Iris pigment epithelial cell (primary cell): ENCODE data around the gene RBM15.

Experiments
- DNase-seq: peaks from one replicate; pipeline ENCODE4 v3.0.0-alpha.2; 2011; ENCODE audit warnings: low read depth

The RBM15 gene

GRCh38 chr1:110355321-110355720, 16.1 kb downstream of the RBM15 start:
- DNase-seq = no peak

- no peak for DNase-seq
Measured at GRCh38 chr1:110356379-110356778, 17.2 kb downstream of the RBM15 start.

GRCh38 chr1:110360431-110360830, 21.3 kb downstream of the RBM15 start:
- peak; percentile 36 for DNase-seq

GRCh38 chr1:110361856-110362255, 22.7 kb downstream of the RBM15 start:
- no peak for DNase-seq

GRCh38 chr1:110364221-110364620, 25.0 kb downstream of the RBM15 start:
- no peak for DNase-seq

- DNase-seq = peak; percentile 82
Measured at GRCh38 chr1:110370827-110371226, 31.6 kb downstream of the RBM15 start.

GRCh38 chr1:110375490-110375889, 36.3 kb downstream of the RBM15 start:
- peak; percentile 53 for DNase-seq

GRCh38 chr1:110380672-110381283, 41.6 kb downstream of the RBM15 start:
- DNase-seq = peak; percentile 95

- peak; percentile 16 for DNase-seq
Measured at GRCh38 chr1:110383251-110383990, 44.2 kb downstream of the RBM15 start.

- no peak for DNase-seq
Measured at GRCh38 chr1:110384581-110385321, 45.6 kb downstream of the RBM15 start.

GRCh38 chr1:110385369-110385768, 46.2 kb downstream of the RBM15 start:
- DNase-seq = no peak

GRCh38 chr1:110387048-110387754, 48.0 kb downstream of the RBM15 start:
- no peak for DNase-seq

- peak; percentile 96 for DNase-seq
Measured at GRCh38 chr1:110390096-110390495, 50.9 kb downstream of the RBM15 start.

- peak; percentile 91 for DNase-seq
Measured at GRCh38 chr1:110390692-110391245, 51.6 kb downstream of the RBM15 start, which contains the start of gene SLC16A4. Gene SLC16A4, minus strand, starts transcription at chr1:110391026. Its CDS starts 1,703 bp downstream, at chr1:110389323.

- DNase-seq = no peak
Measured at GRCh38 chr1:110393286-110393685, 54.1 kb downstream of the RBM15 start.

- peak; percentile 94 for DNase-seq
Measured at GRCh38 chr1:110393691-110394492, 54.7 kb downstream of the RBM15 start.

GRCh38 chr1:110394493-110394820, 55.3 kb downstream of the RBM15 start:
- no peak for DNase-seq
